ENCODE data around the gene LLGL2.

Gene LLGL2

DNA sequence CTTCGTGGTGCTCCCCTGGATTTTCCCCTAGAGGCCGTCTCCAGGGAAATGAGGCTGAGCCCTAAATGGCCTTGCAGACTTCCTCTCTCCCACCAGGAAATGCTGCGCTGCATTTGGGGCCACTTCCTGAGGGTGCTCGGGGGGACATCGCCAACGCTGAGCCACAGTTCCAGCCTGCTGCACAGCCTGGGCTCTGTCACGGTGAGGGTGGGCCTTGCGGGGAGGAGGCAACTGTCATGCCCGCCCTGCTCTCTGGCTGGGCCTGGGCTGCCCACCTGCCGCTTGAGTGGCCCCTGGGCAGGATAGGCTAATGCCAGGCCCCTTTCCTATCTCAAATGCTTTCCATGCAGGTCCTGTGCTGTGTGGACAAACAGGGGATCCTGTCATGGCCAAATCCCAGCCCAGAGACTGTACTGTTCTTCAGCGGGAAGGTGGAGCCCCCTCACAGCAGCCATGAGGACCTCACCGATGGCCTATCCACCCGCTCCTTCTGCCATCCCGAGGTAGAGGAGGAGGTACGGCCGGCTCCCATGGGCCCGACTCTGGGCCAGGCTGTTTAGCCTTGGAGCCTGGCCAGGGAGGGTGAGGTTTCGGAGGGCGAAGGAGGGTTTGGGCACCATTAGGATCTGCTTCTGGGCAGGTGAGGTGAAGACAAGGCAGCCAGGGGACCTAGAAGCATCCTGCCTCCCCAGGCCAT lies 34.4 kb upstream of the LLGL2 start:
- no peak for DNase-seq (ENCODE audit: low read depth in 1 of 2, low spot score in 1 of 2)

- DNase-seq (ENCODE audit: low read depth in 1 of 2, low spot score in 1 of 2): no peak
These were observed 33.8 kb upstream of the LLGL2 start for GRCh38 chr17:75491680-75492079.

DNA sequence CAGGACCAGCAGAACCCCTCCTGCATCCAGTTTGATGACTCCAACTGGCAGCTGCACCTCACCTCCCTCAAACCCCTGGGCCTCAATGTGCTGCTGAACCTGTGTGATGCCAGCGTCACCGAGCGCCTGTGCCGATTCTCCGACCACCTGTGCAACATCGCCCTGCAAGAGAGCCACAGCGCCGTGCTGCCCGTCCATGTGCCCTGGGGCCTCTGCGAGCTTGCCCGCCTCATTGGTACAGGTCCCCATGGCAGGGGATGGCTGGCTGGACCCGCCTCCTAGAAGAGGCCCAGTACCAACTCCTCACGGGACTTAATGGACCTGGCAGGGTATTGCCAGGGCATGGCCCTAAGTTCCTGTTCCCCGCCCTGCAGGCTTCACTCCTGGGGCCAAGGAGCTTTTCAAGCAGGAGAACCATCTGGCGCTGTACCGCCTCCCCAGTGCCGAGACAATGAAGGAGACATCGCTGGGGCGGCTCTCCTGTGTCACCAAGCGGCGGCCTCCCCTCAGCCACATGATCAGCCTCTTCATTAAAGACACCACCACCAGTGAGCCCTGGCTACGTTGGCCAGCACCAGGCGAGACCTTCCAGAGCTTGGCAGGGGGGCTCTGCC lies 32.8 kb upstream of the LLGL2 start:
- no peak for DNase-seq (ENCODE audit: low read depth in 1 of 2, low spot score in 1 of 2)

DNA sequence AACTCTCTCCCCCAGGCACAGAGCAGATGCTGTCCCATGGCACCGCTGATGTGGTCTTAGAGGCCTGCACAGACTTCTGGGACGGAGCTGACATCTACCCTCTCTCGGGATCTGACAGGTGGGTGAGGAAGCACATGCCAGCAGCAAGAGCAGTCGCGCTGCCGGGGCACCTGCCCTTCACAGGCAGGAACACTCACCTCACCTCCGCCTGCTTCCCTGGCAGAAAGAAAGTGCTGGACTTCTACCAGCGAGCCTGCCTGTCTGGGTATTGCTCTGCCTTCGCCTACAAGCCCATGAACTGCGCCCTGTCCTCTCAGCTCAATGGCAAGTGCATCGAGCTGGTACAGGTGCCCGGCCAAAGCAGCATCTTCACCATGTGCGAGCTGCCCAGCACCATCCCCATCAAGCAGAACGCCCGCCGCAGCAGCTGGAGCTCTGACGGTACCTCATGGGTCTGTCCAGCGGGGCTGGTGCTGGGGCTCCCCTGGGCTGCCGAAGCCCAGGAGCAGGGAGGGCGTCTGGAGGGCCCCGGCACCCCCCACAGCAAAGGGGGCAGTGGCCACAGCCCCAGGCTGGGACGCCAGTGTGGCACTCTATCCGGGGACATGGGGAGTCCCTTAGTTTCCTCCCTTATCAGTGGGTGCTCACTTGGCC lies 31.9 kb upstream of the LLGL2 start:
- no peak for DNase-seq (ENCODE audit: low read depth in 1 of 2, low spot score in 1 of 2)

DNA sequence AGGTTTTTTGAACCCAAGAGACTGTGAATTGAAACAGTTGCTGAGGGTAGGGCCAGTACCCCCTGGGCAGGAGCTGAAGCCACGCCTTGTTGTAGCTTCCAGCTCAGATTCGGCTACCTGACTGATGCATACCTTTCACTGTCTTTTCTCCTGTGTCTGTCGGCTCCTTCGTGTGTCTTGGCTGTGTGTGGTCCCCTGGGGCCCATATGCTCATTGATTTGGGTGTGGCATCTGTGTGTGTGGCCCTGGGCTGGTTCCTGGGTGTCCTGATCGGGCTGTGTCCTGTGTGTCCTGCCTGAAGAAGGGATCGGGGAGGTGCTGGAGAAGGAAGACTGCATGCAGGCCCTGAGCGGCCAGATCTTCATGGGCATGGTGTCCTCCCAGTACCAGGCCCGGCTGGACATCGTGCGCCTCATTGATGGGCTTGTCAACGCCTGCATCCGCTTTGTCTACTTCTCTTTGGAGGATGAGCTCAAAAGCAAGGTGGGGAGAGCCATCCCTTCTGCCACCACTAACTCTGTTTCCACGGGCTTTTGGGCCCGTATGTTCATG lies 31.1 kb upstream of the LLGL2 start:
- DNase-seq (ENCODE audit: low read depth in 1 of 2, low spot score in 1 of 2): no peak

- no peak for DNase-seq (ENCODE audit: low read depth in 1 of 2, low spot score in 1 of 2)
These were observed 29.5 kb upstream of the LLGL2 start for GRCh38 chr17:75496005-75496404.

DNA sequence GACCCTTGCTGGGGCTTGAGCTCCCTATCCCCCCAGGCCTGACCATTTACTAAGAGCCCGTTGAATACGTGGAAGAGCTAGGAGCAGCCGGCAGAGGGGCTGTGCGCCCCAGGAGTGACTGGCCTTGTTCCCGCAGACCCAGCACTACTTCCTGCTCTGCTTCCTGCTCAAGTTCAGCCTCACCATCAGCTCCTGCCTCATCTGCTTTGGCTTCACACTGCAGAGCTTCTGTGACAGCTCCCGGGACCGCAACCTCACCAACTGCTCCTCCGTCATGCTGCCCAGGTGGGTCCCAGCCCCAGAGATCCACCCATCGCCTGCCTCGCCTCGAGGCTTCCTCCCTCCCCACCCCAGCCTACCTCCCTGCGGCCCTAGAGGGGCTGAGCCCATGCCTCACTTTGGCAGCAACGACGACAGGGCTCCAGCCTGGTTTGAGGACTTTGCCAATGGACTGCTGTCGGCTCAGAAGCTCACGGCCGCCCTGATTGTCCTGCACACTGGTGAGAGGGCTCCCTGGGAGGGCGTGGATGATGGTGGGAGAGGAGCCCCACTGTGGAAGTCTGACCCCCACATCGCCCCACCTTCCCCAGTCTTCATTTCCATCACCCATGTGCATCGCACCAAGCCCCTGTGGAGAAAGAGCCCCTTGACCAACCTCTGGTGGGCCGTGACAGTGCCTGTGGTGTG lies 27.3 kb upstream of the LLGL2 start:
- no peak for DNase-seq (ENCODE audit: low read depth in 1 of 2, low spot score in 1 of 2)

- DNase-seq (ENCODE audit: low read depth in 1 of 2, low spot score in 1 of 2): no peak
These were observed 26.7 kb upstream of the LLGL2 start for GRCh38 chr17:75498726-75499213.

- DNase-seq (ENCODE audit: low read depth in 1 of 2, low spot score in 1 of 2): no peak
These were observed 26.0 kb upstream of the LLGL2 start for GRCh38 chr17:75499313-75500022.

DNA sequence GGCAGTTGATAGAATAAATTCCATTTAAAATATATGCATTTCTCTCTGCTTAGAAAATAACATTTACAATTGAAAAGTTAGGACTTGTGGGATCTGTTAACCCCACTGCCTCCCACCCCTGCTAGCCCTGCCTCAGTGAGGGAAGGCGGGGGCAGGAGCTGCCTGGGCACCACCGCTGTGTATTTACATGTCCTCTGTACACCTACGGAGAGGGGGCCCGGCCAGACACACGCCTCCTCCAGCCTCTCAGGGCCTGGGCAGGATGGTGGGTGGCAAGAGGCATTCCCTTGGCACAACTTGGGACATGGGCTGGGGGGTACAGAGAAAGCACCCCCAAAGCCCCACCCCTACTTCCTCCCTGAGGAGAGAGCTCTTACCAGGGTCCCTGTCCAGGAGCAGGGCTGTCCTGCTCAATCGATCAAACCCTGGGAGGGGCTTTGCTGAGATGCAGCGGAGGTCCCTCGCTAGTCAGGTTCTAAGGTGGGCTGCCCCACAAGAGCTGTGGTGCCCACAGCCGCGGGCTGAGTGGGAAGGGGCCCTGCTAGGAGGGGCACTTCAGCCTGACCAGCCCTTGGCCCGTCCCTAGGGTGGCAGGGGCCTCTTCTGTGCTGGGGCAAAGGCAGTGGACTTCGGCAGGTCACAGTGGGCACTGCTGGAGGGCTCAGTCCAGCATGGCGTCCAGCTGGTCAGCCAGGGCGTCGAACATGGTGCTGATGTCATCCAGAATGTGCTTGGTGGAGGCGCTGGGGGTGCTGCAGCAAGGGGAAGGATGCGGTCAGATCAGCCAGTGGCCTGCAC lies 24.9 kb upstream of the LLGL2 start:
- no peak for DNase-seq (ENCODE audit: low read depth in 1 of 2, low spot score in 1 of 2)

DNA sequence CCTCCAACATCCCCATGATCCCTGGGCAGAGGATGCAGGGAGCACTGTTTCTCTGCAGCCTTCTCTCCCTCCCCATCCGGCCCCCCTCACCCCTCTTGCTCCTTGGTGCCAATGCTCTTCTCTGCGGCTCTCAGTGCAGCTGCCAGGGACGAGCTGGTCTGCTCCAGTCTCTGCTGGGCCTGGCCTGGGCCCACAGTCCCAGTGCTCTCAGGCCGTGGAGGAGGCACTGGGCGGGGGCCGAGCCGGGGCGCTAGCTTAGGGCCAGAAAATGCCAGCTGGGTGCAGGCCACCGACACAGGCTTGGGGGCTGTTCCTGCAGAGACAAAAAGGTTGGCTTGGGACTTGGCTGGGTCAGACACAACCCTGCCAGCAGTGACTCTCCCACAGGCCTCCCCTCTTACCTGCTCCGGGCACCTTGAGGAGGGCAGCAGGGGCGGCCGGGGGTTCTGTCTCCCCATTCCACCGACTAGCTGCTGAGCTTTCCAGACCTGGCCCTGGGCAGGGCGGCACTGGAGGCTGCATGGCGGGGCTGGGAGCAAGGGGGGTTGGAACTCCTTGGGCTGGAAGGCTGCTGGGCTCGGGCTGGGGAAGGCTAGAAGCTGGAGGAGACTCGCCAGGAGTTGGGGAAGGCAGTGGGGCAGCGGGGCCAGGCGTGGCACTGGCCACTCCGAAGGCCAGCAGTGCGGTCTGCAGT lies 24.0 kb upstream of the LLGL2 start:
- DNase-seq (ENCODE audit: low read depth in 1 of 2, low spot score in 1 of 2): no peak

GRCh38 chr17:75502072-75502720 lies 23.3 kb upstream of the LLGL2 start:
- DNase-seq (ENCODE audit: low read depth in 1 of 2, low spot score in 1 of 2): no peak

DNA sequence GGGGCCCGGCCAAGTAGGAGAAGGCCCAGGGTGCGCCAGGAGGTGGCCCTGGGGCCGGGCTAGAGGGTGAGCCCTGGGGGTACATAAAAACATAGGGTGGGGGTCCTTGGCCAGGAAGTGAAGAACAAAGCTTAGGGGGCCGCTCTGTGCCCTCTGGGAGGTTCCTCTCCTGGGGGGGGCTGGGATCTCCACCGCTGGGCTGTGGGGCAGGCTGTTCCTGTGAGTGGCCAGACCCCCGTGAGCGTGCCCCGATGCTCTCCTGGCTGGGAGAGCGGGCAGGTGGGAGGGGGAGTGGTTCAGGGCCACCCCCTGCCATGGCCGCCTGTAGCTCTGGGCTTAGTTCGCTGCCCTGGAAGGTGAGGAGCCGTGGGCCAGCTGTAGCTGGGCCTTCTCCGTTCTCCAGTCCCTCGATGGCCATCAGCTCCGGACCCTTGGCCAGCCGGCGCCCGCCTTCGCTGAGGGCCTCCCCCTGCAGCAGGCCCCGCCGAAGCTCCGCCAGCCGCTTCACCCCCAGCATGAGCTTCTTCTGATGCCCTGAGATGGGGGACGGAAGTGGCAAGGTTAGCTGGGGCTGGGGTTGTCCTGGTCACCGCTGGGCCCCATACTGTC lies 22.7 kb upstream of the LLGL2 start:
- no peak for DNase-seq (ENCODE audit: low read depth in 1 of 2, low spot score in 1 of 2)

DNA sequence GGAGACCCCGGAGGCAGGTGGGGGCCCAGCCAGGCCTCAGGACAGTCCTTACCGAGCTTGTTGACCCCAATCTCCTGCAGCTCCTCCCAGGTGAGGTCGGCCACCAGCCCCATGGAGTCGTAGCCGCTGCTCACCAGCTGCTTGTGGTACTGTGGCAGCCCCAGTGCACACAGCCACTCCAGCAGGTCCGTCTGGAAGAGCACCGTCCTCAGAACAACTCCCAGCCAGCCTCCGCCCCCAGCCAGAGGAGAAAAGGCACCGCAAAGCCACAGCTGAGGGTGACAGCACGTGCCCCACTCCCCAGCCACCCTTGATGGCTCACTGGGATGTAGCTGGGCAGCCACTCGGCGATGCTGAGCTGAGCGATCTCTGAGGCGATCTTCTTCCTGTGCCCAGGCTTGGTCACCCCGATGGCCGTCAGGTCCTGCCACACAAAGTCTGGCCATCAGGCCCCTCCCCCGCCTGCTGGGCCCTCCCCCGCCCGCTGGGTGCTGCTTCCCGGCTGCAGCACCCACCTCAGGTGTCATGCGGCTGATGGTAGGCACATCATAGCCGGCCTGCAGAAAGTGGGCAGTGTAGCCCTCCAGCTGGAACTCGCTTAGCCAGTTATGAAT lies 22.1 kb upstream of the LLGL2 start:
- DNase-seq (ENCODE audit: low read depth in 1 of 2, low spot score in 1 of 2): no peak

DNA sequence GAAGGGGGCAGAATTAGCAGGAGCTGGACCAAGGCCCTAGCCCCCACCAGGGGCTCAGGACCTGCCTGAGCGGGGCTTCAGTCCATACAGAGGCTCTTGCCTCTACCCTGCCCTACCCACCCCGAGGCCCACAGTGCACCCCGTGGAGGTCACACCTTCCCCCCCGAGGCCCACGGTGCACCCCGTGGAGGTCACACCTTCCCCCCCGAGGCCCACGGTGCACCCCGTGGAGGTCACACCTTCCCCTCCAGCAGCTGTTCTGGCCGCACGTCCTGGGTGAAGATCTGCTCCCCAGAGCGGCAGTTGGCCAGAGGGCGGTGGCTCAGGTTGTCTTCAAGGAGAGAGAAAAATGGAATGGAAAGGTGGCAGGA lies 21.5 kb upstream of the LLGL2 start:
- no peak for DNase-seq (ENCODE audit: low read depth in 1 of 2, low spot score in 1 of 2)

GRCh38 chr17:75504347-75505151 lies 20.9 kb upstream of the LLGL2 start:
- no peak for DNase-seq (ENCODE audit: low read depth in 1 of 2, low spot score in 1 of 2)

- DNase-seq (ENCODE audit: low read depth in 1 of 2, low spot score in 1 of 2): no peak
These were observed 20.4 kb upstream of the LLGL2 start for GRCh38 chr17:75505152-75505409.

DNA sequence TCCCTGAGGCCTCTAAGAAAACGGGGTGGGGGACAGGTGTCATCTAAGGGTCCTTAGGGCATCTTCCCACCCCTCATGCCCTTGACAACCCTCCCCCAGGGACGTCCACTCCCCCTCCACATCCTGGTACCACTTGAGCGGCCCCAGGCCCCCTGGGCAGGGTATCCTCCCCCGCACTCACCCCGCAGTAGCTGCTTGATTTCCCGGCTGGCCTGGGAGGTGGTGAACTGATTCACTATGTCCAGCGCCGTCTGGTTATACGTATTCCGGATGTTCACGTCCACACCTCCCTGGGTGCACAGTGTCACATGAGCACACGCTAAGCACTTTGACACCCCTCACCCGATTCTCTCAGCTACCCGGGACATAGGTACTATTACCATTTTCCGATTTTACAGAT lies 19.9 kb upstream of the LLGL2 start:
- DNase-seq (ENCODE audit: low read depth in 1 of 2, low spot score in 1 of 2): no peak
